Measurements from ENCODE around the gene KIAA1328. TPM values are rescaled to one million over a fixed set of nuclear protein-coding genes. Genes with fewer than 3 reads are reported as not detected.

Gene KIAA1328
- total RNA-seq, 2 experiments from 2014 or later: 5.0 to 5.6 TPM

- no peak for DNase-seq
- Mint-ChIP-seq H3K27me3 (peaks cover 53% of the 10 kb centered on the region), H3K27ac (no peak overlapping the region), H3K4me1 (peaks cover 3% of the 10 kb centered on the region), H3K4me3 (no peak overlapping the region), H3K9me3 (no peaks in the 10 kb centered on the region), H3K36me3 (peaks cover 4% of the 10 kb centered on the region)
These were observed 414.1 kb downstream of the KIAA1328 start for GRCh38 chr18:37242826-37243560.

- H3K27me3 Mint-ChIP-seq: peaks cover 56% of the 10 kb centered on the region
- H3K4me3 Mint-ChIP-seq: no peak overlapping the region
- peaks cover 4% of the 10 kb centered on the region for H3K36me3 Mint-ChIP-seq
- peaks cover 3% of the 10 kb centered on the region for H3K4me1 Mint-ChIP-seq
- H3K9me3 Mint-ChIP-seq: no peaks in the 10 kb centered on the region
- DNase-seq: no peak
- no peak overlapping the region for H3K27ac Mint-ChIP-seq
These were observed 414.8 kb downstream of the KIAA1328 start for GRCh38 chr18:37243741-37244140.

GRCh38 chr18:37244618-37245017, 415.7 kb downstream of the KIAA1328 start:
- H3K4me1 Mint-ChIP-seq: peaks cover 3% of the 10 kb centered on the region
- H3K9me3 Mint-ChIP-seq: no peaks in the 10 kb centered on the region
- no peak overlapping the region for H3K27ac Mint-ChIP-seq
- no peak overlapping the region for H3K4me3 Mint-ChIP-seq
- H3K27me3 Mint-ChIP-seq: peaks cover 56% of the 10 kb centered on the region
- peaks cover 4% of the 10 kb centered on the region for H3K36me3 Mint-ChIP-seq
- DNase-seq: no peak

- peaks cover 61% of the 10 kb centered on the region for H3K27me3 Mint-ChIP-seq
These were observed 417.9 kb downstream of the KIAA1328 start for GRCh38 chr18:37246779-37247340.

GRCh38 chr18:37247497-37248161, 418.7 kb downstream of the KIAA1328 start:
- Mint-ChIP-seq H3K9me3 (no peaks in the 10 kb centered on the region), H3K27ac (no peak overlapping the region), H3K27me3 (peaks cover 63% of the 10 kb centered on the region), H3K4me3 (no peak overlapping the region), H3K4me1 (peaks cover 3% of the 10 kb centered on the region), H3K36me3 (peaks cover 4% of the 10 kb centered on the region)
- DNase-seq: no peak

More at GRCh38 chr18:37246779-37247340, 417.9 kb downstream of the KIAA1328 start:
- Mint-ChIP-seq H3K4me1 (peaks cover 3% of the 10 kb centered on the region), H3K36me3 (peaks cover 4% of the 10 kb centered on the region), H3K27ac (no peak overlapping the region), H3K9me3 (no peaks in the 10 kb centered on the region), H3K4me3 (no peak overlapping the region)
- DNase-seq: no peak

- H3K4me1 Mint-ChIP-seq: peaks cover 3% of the 10 kb centered on the region
- no peak overlapping the region for H3K4me3 Mint-ChIP-seq
- no peaks in the 10 kb centered on the region for H3K9me3 Mint-ChIP-seq
- peaks cover 4% of the 10 kb centered on the region for H3K36me3 Mint-ChIP-seq
- no peak for DNase-seq
- peaks cover 62% of the 10 kb centered on the region for H3K27me3 Mint-ChIP-seq
- H3K27ac Mint-ChIP-seq: no peak overlapping the region
These were observed 419.4 kb downstream of the KIAA1328 start for GRCh38 chr18:37248281-37248680.

GRCh38 chr18:37249171-37249886, 420.4 kb downstream of the KIAA1328 start:
- peaks cover 2% of the 10 kb centered on the region for H3K36me3 Mint-ChIP-seq
- no peaks in the 10 kb centered on the region for H3K9me3 Mint-ChIP-seq
- no peak overlapping the region for H3K4me3 Mint-ChIP-seq
- no peaks in the 10 kb centered on the region for H3K4me1 Mint-ChIP-seq
- H3K27me3 Mint-ChIP-seq: peaks cover 54% of the 10 kb centered on the region
- H3K27ac Mint-ChIP-seq: no peak overlapping the region
- DNase-seq: no peak

GRCh38 chr18:37249895-37250618, 421.1 kb downstream of the KIAA1328 start:
- no peaks in the 10 kb centered on the region for H3K9me3 Mint-ChIP-seq
- no peak overlapping the region for H3K27ac Mint-ChIP-seq
- H3K4me1 Mint-ChIP-seq: peaks cover 2% of the 10 kb centered on the region
- no peak for DNase-seq
- H3K27me3 Mint-ChIP-seq: peaks cover 55% of the 10 kb centered on the region
- H3K36me3 Mint-ChIP-seq: no peaks in the 10 kb centered on the region
- H3K4me3 Mint-ChIP-seq: no peak overlapping the region

GRCh38 chr18:37251679-37252078, 422.8 kb downstream of the KIAA1328 start:
- Mint-ChIP-seq H3K27me3 (peaks cover 53% of the 10 kb centered on the region), H3K27ac (no peak overlapping the region), H3K36me3 (no peaks in the 10 kb centered on the region), H3K4me1 (peaks cover 2% of the 10 kb centered on the region), H3K9me3 (no peaks in the 10 kb centered on the region), H3K4me3 (no peak overlapping the region)
- no peak for DNase-seq

GRCh38 chr18:37252342-37252741, 423.4 kb downstream of the KIAA1328 start:
- H3K4me3 Mint-ChIP-seq: no peak overlapping the region
- H3K9me3 Mint-ChIP-seq: no peaks in the 10 kb centered on the region
- H3K4me1 Mint-ChIP-seq: peaks cover 2% of the 10 kb centered on the region
- H3K27ac Mint-ChIP-seq: no peak overlapping the region
- no peak for DNase-seq
- peaks cover 49% of the 10 kb centered on the region for H3K27me3 Mint-ChIP-seq
- H3K36me3 Mint-ChIP-seq: no peaks in the 10 kb centered on the region

- H3K4me1 Mint-ChIP-seq: peaks cover 2% of the 10 kb centered on the region
- no peaks in the 10 kb centered on the region for H3K9me3 Mint-ChIP-seq
- H3K36me3 Mint-ChIP-seq: no peaks in the 10 kb centered on the region
- no peak for DNase-seq
- peaks cover 49% of the 10 kb centered on the region for H3K27me3 Mint-ChIP-seq
- H3K4me3 Mint-ChIP-seq: peak overlapping the region; percentile 36
- H3K27ac Mint-ChIP-seq: no peak overlapping the region
These were observed 424.0 kb downstream of the KIAA1328 start for GRCh38 chr18:37252854-37253393.

GRCh38 chr18:37253394-37254235, 424.7 kb downstream of the KIAA1328 start:
- peak overlapping the region; percentile 55 for H3K4me3 Mint-ChIP-seq
- no peaks in the 10 kb centered on the region for H3K36me3 Mint-ChIP-seq
- H3K4me1 Mint-ChIP-seq: peaks cover 2% of the 10 kb centered on the region
- no peaks in the 10 kb centered on the region for H3K9me3 Mint-ChIP-seq
- H3K27ac Mint-ChIP-seq: no peak overlapping the region
- H3K27me3 Mint-ChIP-seq: peaks cover 54% of the 10 kb centered on the region
- DNase-seq: peak; percentile 14

GRCh38 chr18:37254236-37254754, 425.4 kb downstream of the KIAA1328 start:
- Mint-ChIP-seq H3K4me3 (peak overlapping the region; percentile 46), H3K27me3 (peaks cover 56% of the 10 kb centered on the region), H3K27ac (no peak overlapping the region), H3K9me3 (no peaks in the 10 kb centered on the region), H3K36me3 (no peaks in the 10 kb centered on the region), H3K4me1 (peaks cover 2% of the 10 kb centered on the region)
- no peak for DNase-seq
